HEK293 (cell line): ENCODE results near the gene KCNJ11.

Experiments used
- BCL11A ChIP-seq: fragments of 450-650 bp; formaldehyde crosslinking; IDR thresholded peaks from 2 replicates; pipeline ENCODE4 v1.5.1; 2016; ENCODE audit warnings: low read depth, missing biosample characterization, missing genetic modification characterization
- CTCF ChIP-seq: fragments of 450-650 bp; formaldehyde crosslinking; IDR thresholded peaks from 2 replicates; pipeline ENCODE4 v1.5.1; 2016; ENCODE audit warnings: missing biosample characterization, missing genetic modification characterization
- SP3 ChIP-seq: fragments of 450-650 bp; formaldehyde crosslinking; IDR thresholded peaks from 2 replicates; pipeline ENCODE4 v1.5.1; 2016; ENCODE audit warnings: missing biosample characterization, missing genetic modification characterization
- ZNF184 ChIP-seq: fragments of 450-650 bp; IDR thresholded peaks from 2 replicates; pipeline ENCODE4 v1.5.1; 2018; ENCODE audit warnings: missing biosample characterization, mild to moderate bottlenecking, missing genetic modification characterization
- ZNF518A ChIP-seq: fragments of 450-650 bp; formaldehyde crosslinking; conservative IDR thresholded peaks from 2 replicates; pipeline ENCODE4 v1.5.1; 2016; ENCODE audit warnings: low read depth, missing biosample characterization, missing genetic modification characterization

GRCh38 chr11:17383461-17383860 lies 5.0 kb downstream of the KCNJ11 start:
- TF ChIP-seq BCL11A (tag by site-specific recombination) (no peak), CTCF (tag by site-specific recombination) (no peak), ZNF184 (no peak), SP3 (tag by site-specific recombination) (no peak), ZNF518A (tag by site-specific recombination) (no peak)
